ENCODE results near the gene RND3.

Gene RND3

DNA sequence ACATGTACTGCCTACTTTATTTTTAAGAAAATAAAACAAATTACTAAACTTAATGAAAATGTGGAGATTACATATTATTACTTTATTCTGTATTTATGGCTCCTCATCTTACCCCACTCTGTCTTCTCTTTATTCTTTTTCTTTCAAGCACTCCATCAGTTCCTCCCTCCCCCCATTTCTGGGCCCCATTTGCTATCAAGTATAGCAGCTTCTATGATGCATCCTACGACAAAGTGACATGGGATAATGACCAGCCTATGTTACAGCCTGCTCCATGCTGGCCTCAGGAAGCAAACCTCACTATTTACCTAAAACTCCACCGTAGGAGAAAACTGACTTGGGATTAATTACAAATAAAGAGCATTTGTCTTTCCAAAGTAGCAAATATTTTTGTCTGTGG lies 58.8 kb downstream of the RND3 start:
- no peak overlapping the region for H3K4me3 ChIP-seq (ENCODE audit: low read depth, low read length)

DNA sequence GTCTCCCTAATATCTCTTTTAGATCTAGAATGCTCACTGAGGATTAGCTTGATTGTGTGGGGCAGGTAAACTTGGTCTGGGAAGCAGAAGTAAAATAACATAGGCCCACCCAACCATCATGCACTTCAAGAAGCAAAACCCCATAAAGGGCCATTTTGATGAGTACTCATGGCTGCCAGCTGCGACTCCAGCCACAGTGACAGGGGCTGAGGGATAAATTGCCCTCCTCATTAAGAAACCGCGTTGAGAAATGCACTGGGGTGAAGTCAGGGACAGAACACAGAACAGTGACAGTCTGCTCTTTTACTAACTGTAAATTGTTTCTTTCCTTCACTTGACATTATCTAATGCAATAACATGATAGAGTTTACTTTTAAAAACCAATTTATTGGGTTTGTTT lies 60.2 kb downstream of the RND3 start:
- no peak overlapping the region for H3K4ac ChIP-seq (ENCODE audit: low read depth, low read length)
- no peaks in the 10 kb centered on the region for H3K27me3 ChIP-seq (ENCODE audit: insufficient read depth, low read length)
- no peaks in the 10 kb centered on the region for H3K4me1 ChIP-seq (ENCODE audit: control insufficient read depth in 1 of 2, insufficient read depth in 2 of 2, low read length in 2 of 2)
- H3K27ac ChIP-seq (ENCODE audit: low read depth, low read length), result no peak overlapping the region
- H3K79me1 ChIP-seq (ENCODE audit: low read length), result no peaks in the 10 kb centered on the region
- no peak overlapping the region for H3K14ac ChIP-seq (ENCODE audit: low read length)
- no peak overlapping the region for H4K12ac ChIP-seq (ENCODE audit: low read depth, low read length)
- no peak overlapping the region for H3K18ac ChIP-seq (ENCODE audit: low read length)
- no peak overlapping the region for H2BK120ac ChIP-seq (ENCODE audit: insufficient read depth, low read length, poor library complexity)
- no peaks in the 10 kb centered on the region for H3K9me3 ChIP-seq (ENCODE audit: insufficient read depth, low read depth, low read length)
- no peak overlapping the region for H3K23ac ChIP-seq (ENCODE audit: low read length)
- no peak overlapping the region for H2BK5ac ChIP-seq (ENCODE audit: low read depth, low read length, poor library complexity)
- H3K79me2 ChIP-seq (ENCODE audit: control insufficient read depth, insufficient read depth, low read length, poor library complexity), result no peaks in the 10 kb centered on the region
- no peak overlapping the region for H3K9ac ChIP-seq (ENCODE audit: low read length)
- no peak overlapping the region for H3K4me3 ChIP-seq (ENCODE audit: low read depth, low read length)
- no peak overlapping the region for H2BK12ac ChIP-seq (ENCODE audit: low read length)
- DNase-seq, result no peak
- no peak overlapping the region for H4K8ac ChIP-seq (ENCODE audit: low read depth, low read length)
- H3K36me3 ChIP-seq (ENCODE audit: control insufficient read depth in 1 of 2, insufficient read depth in 2 of 2, low read length in 2 of 2), result no peaks in the 10 kb centered on the region
- no peak overlapping the region for H2AK5ac ChIP-seq (ENCODE audit: low read length)
- no CpG with 5 or more reads among the region's 3 CpGs for WGBS (ENCODE audit: extremely low coverage, insufficient coverage, insufficient read length)
- H2AFZ ChIP-seq (ENCODE audit: insufficient read depth, low read length, poor library complexity), result no peak overlapping the region
- no peak overlapping the region for H3K4me2 ChIP-seq (ENCODE audit: low read length)
- no peak overlapping the region for H4K91ac ChIP-seq (ENCODE audit: low read depth, low read length)

More for the DNA sequence above, 58.8 kb downstream of the RND3 start:
- H2BK5ac ChIP-seq (ENCODE audit: low read depth, low read length, poor library complexity), result no peak overlapping the region
- H3K4me2 ChIP-seq (ENCODE audit: low read length), result no peak overlapping the region
- no peak overlapping the region for H3K14ac ChIP-seq (ENCODE audit: low read length)
- H2AFZ ChIP-seq (ENCODE audit: insufficient read depth, low read length, poor library complexity), result no peak overlapping the region
- no peak overlapping the region for H2AK5ac ChIP-seq (ENCODE audit: low read length)
- no peak overlapping the region for H4K91ac ChIP-seq (ENCODE audit: low read depth, low read length)
- H4K12ac ChIP-seq (ENCODE audit: low read depth, low read length), result no peak overlapping the region
- H3K27me3 ChIP-seq (ENCODE audit: insufficient read depth, low read length), result no peaks in the 10 kb centered on the region
- no peaks in the 10 kb centered on the region for H3K79me1 ChIP-seq (ENCODE audit: low read length)
- H3K9ac ChIP-seq (ENCODE audit: low read length), result no peak overlapping the region
- no peaks in the 10 kb centered on the region for H3K36me3 ChIP-seq (ENCODE audit: control insufficient read depth in 1 of 2, insufficient read depth in 2 of 2, low read length in 2 of 2)
- no peak overlapping the region for H4K8ac ChIP-seq (ENCODE audit: low read depth, low read length)
- no peaks in the 10 kb centered on the region for H3K4me1 ChIP-seq (ENCODE audit: control insufficient read depth in 1 of 2, insufficient read depth in 2 of 2, low read length in 2 of 2)
- no CpG with 5 or more reads among the region's 2 CpGs for WGBS (ENCODE audit: extremely low coverage, insufficient coverage, insufficient read length)
- no peak overlapping the region for H3K23ac ChIP-seq (ENCODE audit: low read length)
- H3K18ac ChIP-seq (ENCODE audit: low read length), result no peak overlapping the region
- no peak overlapping the region for H2BK12ac ChIP-seq (ENCODE audit: low read length)
- no peak for DNase-seq
- H3K79me2 ChIP-seq (ENCODE audit: control insufficient read depth, insufficient read depth, low read length, poor library complexity), result no peaks in the 10 kb centered on the region
- no peak overlapping the region for H2BK120ac ChIP-seq (ENCODE audit: insufficient read depth, low read length, poor library complexity)
- no peak overlapping the region for H3K4ac ChIP-seq (ENCODE audit: low read depth, low read length)
- no peaks in the 10 kb centered on the region for H3K9me3 ChIP-seq (ENCODE audit: insufficient read depth, low read depth, low read length)
- H3K27ac ChIP-seq (ENCODE audit: low read depth, low read length), result no peak overlapping the region

DNA sequence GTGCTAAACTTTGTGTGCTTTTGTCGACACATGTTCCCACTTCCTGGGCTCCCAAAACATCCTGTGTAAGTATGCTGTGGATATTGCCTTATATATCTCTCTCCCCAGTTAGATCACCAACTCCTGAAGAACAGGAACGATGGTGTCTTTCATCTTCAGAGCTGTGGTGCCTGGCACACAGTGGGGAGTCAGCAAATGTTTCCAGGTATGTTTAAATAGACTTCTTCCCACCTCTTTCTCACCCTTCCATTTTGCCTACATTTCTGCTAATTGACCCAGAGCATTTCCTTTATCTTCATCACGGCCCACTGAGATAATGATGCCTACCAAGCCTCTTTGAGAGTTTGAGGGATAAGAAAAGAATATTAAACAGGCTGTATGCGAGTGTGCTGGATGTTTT lies 60.7 kb downstream of the RND3 start:
- no peak overlapping the region for H3K23ac ChIP-seq (ENCODE audit: low read length)
- H3K9me3 ChIP-seq (ENCODE audit: insufficient read depth, low read depth, low read length), result no peaks in the 10 kb centered on the region
- no peak overlapping the region for H3K4ac ChIP-seq (ENCODE audit: low read depth, low read length)
- H3K14ac ChIP-seq (ENCODE audit: low read length), result no peak overlapping the region
- H3K4me3 ChIP-seq (ENCODE audit: low read depth, low read length), result no peak overlapping the region
- no peaks in the 10 kb centered on the region for H3K36me3 ChIP-seq (ENCODE audit: control insufficient read depth in 1 of 2, insufficient read depth in 2 of 2, low read length in 2 of 2)
- no peaks in the 10 kb centered on the region for H3K4me1 ChIP-seq (ENCODE audit: control insufficient read depth in 1 of 2, insufficient read depth in 2 of 2, low read length in 2 of 2)
- H2BK120ac ChIP-seq (ENCODE audit: insufficient read depth, low read length, poor library complexity), result no peak overlapping the region
- no peak overlapping the region for H3K18ac ChIP-seq (ENCODE audit: low read length)
- H4K12ac ChIP-seq (ENCODE audit: low read depth, low read length), result no peak overlapping the region
- no peak overlapping the region for H2AK5ac ChIP-seq (ENCODE audit: low read length)
- H2BK12ac ChIP-seq (ENCODE audit: low read length), result no peak overlapping the region
- no peak for DNase-seq
- H4K91ac ChIP-seq (ENCODE audit: low read depth, low read length), result no peak overlapping the region
- no peak overlapping the region for H3K9ac ChIP-seq (ENCODE audit: low read length)
- no peak overlapping the region for H3K4me2 ChIP-seq (ENCODE audit: low read length)
- no peak overlapping the region for H3K27ac ChIP-seq (ENCODE audit: low read depth, low read length)
- no peaks in the 10 kb centered on the region for H3K27me3 ChIP-seq (ENCODE audit: insufficient read depth, low read length)
- WGBS (ENCODE audit: extremely low coverage, insufficient coverage, insufficient read length), result no CpG with 5 or more reads among the region's 4 CpGs
- no peaks in the 10 kb centered on the region for H3K79me2 ChIP-seq (ENCODE audit: control insufficient read depth, insufficient read depth, low read length, poor library complexity)
- H3K79me1 ChIP-seq (ENCODE audit: low read length), result no peaks in the 10 kb centered on the region
- no peak overlapping the region for H2AFZ ChIP-seq (ENCODE audit: insufficient read depth, low read length, poor library complexity)
- H2BK5ac ChIP-seq (ENCODE audit: low read depth, low read length, poor library complexity), result no peak overlapping the region
- no peak overlapping the region for H4K8ac ChIP-seq (ENCODE audit: low read depth, low read length)

DNA sequence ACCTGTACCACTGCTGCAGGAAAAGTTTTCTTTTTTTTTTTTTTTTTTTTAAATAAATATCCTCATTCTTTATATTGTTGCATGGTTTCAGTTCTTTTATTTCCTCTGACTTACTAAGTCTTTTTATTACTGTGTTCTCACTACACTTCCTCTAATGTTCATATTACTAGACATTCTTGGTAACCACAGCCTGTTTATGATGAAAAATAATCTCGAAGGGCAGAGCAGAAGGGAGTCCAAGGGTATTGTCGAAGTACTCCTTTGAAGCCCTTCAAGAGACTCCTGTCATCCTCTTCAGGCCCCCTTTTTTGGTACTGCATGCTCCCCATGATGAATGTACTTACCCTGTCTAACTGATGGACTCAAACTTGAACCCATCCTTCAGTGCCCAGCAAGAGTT lies 61.2 kb downstream of the RND3 start:
- H2BK120ac ChIP-seq (ENCODE audit: insufficient read depth, low read length, poor library complexity), result no peak overlapping the region
- H2AK5ac ChIP-seq (ENCODE audit: low read length), result no peak overlapping the region
- H3K4ac ChIP-seq (ENCODE audit: low read depth, low read length), result no peak overlapping the region
- H2BK12ac ChIP-seq (ENCODE audit: low read length), result no peak overlapping the region
- H3K4me3 ChIP-seq (ENCODE audit: low read depth, low read length), result no peak overlapping the region
- no peak overlapping the region for H4K91ac ChIP-seq (ENCODE audit: low read depth, low read length)
- H4K12ac ChIP-seq (ENCODE audit: low read depth, low read length), result no peak overlapping the region
- no peaks in the 10 kb centered on the region for H3K4me1 ChIP-seq (ENCODE audit: control insufficient read depth in 1 of 2, insufficient read depth in 2 of 2, low read length in 2 of 2)
- H4K8ac ChIP-seq (ENCODE audit: low read depth, low read length), result no peak overlapping the region
- no peak overlapping the region for H3K9ac ChIP-seq (ENCODE audit: low read length)
- no peaks in the 10 kb centered on the region for H3K79me2 ChIP-seq (ENCODE audit: control insufficient read depth, insufficient read depth, low read length, poor library complexity)
- no peak overlapping the region for H2BK5ac ChIP-seq (ENCODE audit: low read depth, low read length, poor library complexity)
- no peaks in the 10 kb centered on the region for H3K27me3 ChIP-seq (ENCODE audit: insufficient read depth, low read length)
- DNase-seq, result no peak
- H3K14ac ChIP-seq (ENCODE audit: low read length), result no peak overlapping the region
- no peaks in the 10 kb centered on the region for H3K79me1 ChIP-seq (ENCODE audit: low read length)
- no CpG with 5 or more reads among the region's 2 CpGs for WGBS (ENCODE audit: extremely low coverage, insufficient coverage, insufficient read length)
- no peaks in the 10 kb centered on the region for H3K9me3 ChIP-seq (ENCODE audit: insufficient read depth, low read depth, low read length)
- H3K27ac ChIP-seq (ENCODE audit: low read depth, low read length), result no peak overlapping the region
- no peaks in the 10 kb centered on the region for H3K36me3 ChIP-seq (ENCODE audit: control insufficient read depth in 1 of 2, insufficient read depth in 2 of 2, low read length in 2 of 2)
- H2AFZ ChIP-seq (ENCODE audit: insufficient read depth, low read length, poor library complexity), result no peak overlapping the region
- H3K18ac ChIP-seq (ENCODE audit: low read length), result no peak overlapping the region
- H3K4me2 ChIP-seq (ENCODE audit: low read length), result no peak overlapping the region
- H3K23ac ChIP-seq (ENCODE audit: low read length), result no peak overlapping the region
